ENCODE measurements around the gene PTPN20.

Gene PTPN20

DNA sequence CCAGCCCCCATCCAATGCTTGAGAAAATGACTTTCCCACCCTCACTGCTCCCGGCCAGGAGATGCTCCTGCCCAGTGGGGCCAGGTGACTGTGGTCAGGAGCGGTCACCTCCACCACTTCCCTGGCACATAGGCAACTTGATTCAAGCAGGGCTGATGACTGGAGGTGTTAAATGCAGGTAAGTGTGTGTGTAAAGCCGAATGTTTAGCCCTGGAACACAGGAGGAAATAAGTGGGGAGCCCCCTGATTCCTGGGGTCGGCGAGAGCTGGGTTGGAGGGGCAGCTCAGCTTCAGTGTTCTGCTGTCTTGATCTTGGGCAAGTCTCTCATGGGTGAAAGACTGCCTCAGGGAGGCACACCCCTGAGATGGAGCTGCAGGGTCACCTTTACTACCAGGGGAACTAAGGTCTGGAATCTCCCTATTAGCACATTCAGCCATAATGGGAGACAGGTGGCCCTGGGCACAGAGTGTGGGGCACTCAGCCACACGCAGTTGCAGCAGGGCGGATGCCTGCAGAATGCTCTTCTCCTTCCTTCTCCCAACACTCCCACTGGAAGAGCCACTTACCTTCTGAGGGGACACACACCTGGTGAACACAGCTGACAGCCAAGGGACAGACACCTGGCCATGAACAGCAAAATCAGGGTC lies 124.1 kb downstream of the PTPN20 start:
- no peak for DNase-seq

DNA sequence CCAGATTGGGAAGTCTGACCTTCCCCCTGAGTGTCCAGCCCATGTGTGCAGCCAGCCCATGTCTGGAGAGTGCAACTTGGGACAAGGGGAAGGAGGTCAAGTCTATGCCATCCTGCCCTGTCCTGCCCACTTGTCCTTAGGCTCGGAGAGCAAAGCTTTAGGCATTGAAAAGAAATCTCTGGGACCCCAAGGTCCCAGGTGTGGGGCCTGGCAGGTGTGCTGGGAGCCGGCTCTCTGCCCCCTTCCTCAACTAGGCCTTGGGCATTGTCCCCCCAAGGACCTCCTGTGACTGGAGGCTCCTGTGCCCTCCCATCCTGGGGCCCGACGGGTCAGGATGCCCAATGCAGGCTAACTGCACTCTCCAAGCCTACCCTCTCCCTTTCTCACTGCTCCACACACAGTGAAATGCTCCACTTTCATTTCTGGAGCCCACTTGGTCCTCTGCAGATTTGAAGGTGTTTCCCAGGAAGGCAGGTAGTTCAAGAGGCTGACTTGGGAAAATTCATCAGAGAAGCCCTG lies 124.7 kb downstream of the PTPN20 start:
- DNase-seq = no peak

DNA sequence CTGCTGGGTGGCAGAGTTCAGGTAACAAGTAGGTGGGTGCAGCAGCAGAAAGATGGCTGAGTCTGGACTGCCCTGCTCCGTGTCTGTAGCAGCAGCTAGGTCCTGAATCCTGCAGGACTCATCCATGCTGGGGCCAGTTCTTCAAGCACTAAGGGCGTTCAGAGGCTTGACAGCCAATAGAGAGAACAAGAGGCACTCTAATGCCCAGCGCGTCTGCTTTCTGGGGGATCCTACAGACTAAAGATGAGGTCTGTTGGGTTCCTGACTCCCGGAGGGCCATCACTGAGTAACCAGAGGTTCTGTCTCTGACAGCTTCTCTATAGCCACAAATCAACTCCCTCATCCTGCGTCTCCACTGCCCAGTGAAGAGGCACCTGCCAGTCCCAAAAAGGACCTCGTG lies 125.5 kb downstream of the PTPN20 start:
- DNase-seq = no peak

DNA sequence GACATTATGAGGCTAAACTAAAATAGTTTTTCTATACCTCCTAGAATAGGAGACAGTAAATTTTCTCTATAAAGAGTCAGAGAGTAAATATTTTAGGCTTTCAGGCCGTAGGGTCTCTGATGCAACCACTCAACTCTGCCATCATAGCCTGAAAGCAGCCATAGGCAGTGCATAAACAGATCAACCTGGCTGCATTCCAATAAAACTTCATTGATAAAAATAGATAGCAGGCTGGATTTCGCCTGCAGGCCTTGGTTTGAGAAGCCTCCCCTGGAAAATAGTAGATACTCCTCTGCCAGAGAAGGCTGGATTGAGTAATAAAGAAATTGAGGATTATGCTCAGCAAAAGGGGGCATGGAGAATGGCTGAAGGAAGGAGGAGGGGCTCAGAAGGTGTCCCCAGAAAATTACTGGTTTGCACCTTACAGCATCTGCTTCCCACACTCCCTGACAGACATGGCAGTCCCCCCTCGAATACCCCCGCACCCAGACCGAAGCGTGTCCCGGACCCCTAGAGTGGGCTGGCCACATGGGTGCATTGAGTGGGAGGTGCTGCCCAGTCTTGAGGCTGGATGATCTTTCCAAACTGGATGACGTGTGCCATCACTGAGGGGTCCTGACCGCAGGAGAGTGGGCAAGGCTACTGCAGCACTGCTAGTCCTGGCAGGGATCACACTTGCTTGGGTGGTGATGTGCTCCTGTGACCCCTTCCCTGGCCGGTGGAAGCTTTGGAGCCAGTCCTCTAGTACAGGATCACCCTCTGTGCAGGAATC lies 126.6 kb downstream of the PTPN20 start:
- no peak for DNase-seq

DNA sequence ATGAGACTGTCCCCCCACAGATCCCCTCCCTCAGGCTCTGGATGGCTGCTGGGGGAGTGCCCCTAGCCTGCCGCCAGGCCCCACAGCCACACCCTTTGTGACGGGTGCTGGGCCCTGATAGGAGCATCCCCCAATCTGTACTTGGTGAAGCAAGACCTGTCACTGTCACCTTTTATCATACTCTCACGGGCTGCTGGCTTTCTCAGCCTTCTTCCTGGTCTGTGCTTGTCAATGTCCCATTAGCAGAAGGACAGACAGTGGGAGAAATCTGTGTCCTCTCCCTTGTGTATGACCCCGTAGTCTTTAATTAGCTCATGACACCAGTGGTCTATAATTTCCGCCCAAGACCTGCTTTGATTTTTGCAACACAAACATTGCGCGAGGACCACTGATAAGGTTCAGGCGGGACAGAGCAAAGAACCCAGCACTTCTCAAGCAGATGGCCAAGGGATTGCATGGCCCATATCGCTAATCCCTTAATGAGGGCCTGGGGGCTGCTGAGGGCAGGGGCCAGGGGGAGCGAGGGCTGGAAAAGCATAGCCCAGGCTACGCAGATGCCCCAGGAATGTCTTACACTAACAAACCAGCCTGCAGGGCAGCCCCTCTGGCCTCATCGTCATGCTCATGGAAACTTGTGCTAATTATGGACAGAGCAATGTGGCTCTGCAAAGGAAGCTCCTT lies 127.8 kb downstream of the PTPN20 start:
- DNase-seq = no peak

DNA sequence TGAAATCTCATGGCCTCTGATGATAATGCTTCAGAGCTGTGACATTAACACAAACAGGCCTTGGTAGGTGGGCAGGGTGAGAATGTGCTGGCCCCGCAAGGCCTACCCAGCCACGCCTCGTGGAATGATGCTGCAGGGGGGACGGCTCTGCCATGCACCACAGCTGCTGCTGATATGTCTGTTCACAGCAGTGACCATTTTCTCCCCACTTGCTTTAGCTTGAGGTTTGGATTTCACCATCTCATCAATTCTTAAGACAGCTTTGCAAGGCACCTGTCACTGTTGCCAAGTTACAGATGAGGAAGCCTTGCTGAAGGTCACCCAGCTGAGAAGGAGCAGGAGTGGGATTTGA lies 128.3 kb downstream of the PTPN20 start:
- DNase-seq = no peak

DNA sequence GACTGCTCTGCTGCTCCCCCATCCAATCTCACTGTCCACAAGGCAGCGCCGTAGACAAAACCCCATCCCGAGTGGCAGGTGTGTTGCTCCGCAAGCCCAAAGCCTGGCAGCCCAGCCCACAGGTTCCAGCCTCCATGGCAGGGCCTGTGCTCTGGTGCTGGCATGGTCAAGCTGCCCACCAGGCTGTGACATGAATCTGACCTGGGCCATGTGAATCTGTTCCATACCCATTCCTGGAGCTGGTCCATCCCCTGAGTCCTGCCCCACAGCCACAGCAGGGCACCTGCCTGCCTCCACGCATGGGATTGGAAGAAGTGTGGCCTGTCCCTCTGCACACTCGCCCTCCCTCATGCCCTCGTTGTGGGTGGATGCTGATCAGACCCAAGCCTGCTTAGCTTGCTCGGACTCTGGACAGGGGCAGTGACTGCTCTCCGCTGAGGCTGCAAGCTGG lies 128.8 kb downstream of the PTPN20 start:
- no peak for DNase-seq

DNA sequence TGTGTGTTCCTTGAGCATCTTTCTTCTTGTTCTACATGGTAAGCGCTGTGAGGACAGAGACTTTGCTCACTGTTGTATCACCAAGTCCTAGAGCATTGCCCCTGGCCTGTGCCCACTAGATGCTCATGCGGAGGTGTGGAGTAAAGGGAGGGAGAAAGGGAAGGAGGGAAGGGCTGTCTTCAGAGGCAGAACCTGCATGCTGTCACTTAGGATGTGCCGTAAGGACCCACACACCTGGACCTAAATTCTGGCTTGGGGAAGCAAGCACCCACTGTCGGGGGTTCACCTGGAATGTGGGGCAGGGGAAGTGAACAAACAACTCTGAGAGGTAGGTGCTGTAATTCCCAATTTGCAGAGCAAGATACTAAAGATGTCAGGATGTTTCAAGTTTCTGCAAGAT lies 129.5 kb downstream of the PTPN20 start:
- no peak for DNase-seq

DNA sequence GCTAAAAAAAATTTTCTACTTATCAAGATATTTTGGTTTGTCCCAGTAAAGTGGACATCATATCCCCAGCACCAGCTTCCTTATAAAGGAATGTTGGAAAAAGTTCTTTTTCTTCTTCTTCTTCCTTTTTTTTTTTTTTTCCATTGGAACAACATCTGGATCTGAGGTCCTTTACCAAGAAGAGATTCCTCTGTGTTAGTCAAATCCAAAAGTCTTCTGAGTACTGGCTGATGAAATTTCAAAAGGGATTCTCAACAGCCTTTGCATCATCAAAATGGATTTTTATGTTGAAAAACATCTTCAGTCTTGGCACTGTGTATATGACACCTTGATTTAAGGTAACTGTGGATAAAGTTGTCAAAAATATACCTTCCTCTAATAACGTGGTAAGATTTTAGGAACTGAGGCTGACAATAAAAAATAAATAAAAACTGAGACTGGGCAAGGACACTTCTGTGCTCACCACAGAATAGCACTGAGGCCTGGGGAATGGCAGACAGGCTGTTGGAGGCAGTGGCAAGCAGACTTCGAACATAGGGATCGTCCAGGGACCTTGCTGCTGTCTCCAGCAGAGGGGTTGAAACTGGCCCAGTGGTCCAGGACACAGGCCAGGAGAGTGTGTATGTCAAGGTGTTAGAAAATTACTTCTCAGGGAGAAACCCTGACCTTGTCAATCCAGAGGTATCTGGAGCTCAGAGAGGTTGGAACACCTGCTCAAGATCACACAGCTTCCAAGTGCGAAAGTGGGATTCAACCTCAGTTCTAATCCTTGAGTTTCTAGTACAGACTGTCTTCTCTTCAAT lies 130.4 kb downstream of the PTPN20 start:
- DNase-seq = no peak

DNA sequence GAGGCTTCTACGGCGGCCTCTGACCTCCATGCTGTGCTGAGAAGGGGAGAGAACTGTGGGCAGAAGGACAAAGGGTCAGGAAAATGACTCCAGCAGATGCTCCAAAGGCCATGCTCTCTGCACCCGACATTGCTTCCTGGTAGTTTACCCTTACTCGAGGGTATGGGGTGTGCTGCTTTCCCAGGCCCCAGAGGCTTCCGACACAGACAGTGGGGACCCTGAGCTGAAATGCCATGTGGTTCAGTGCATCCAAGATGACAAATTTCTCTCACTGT lies 130.9 kb downstream of the PTPN20 start:
- no peak for DNase-seq

DNA sequence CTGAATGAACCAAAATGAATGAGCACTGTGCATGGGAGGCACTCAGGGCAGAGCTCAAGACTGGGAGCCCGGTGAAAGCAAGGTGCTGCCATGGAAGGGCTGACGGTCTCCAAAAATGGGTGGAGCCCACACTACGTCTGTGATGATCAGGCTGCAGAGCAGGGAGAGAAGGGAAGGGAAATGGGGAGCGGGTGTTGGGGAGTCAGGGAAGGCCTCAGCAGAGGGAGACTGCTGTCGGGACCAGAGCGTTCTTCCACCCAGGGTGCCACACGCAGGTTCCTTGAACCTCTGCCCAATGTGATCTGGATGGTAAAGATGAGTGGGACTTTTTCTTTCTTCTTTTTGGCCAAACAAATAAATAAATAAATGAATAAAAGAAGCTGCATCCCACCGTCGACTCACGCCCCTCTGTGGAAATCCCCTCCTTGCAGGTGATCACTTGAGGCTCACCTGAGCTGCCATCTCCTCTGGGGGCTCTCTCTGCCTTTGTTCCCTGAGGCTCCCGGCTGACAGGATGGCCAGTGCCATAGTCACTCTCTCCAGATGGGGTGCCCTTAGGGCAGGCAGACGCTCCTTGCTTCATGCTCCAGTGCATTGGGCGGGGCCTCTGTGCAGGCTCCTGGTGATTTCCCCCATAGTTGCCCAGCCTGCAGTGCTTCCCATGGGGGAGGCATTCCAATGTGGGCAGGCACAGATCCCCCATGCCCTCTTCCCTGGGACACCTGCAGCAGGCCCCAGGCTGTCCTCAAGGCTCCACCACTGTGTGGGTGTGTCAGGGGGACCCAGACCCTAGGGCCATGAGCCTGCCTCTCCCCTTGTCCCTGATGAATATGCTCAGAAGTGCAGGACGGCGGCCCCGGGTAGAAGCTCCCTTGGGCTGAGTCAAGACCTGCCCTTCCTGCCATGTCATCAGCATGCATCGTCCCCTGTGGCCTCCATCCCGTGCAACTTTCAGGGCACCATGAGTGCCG lies 131.8 kb downstream of the PTPN20 start:
- no peak for DNase-seq

DNA sequence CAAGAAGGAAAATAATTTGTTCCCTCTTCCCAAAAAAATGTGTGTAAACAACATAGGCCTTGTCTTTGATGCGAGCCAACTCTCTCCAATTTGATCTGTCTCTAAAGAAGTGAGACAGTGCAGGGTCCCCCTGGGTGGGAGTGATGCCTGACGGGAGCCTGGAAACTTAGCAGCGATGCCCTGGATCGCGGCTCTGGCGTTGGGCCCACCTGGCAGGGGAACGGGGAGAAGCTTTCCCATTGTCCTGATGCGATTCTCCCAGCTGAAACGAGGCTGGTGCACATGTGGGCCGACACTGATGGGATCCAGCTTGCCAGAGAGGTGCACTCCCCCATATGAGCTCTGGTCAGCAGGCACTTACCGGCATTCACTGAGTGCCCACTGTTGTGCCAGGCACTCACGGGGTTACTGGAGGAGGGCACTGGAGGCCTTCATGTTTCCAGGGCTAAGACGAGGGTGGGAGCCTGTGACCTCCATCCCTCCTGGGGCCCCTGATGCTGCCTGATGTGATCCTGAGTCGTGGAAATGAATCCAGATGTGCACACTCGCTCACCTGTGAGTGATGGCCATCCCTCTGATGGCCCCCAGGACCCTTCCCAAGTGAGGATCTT lies 132.8 kb downstream of the PTPN20 start:
- no peak for DNase-seq

DNA sequence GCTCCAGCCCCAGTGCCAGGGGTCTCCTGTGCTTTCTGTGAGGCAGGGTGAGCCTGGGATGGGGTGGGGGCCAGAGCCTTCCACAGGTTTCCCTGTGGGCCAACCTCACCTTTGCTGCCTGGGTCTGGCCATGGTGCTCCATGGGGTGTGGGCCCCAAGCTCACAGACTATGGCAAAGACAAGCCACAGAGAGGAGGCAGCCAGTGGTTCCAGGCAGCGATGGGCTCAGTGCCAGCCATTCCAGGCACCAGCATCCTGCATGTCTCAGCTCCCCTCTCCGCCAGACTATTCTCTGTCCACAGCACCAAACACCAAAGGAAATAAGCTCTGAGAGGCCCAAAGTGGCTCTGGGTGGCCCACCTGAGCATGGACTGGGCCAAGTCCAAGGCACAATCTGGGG lies 133.5 kb downstream of the PTPN20 start:
- no peak for DNase-seq

DNA sequence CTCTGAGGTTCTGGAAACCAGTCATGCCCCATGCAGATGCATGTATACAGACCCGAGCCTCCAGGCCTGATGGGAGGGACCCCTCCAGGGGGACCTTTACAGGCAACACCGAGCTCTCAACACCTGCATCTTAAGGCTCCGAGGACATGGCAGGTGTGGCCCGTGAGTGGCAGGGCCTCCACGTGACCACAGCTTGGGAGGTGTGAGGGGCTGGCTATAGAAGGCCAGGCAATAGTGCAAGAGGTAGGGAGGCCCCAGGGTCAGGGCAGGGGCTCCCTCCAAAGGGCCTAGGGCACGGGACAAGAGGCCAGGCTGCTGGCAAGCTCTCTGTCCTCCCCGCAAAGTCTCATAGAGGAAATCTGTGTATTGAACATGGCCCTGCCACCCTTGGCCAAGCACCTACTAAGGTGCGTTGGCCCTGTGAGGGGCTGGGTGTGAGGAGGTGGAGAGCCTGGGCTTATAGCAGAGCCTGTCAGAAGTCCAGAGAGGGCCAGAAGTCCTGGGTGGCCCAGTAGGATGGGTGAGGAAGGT lies 134.2 kb downstream of the PTPN20 start:
- DNase-seq = no peak

DNA sequence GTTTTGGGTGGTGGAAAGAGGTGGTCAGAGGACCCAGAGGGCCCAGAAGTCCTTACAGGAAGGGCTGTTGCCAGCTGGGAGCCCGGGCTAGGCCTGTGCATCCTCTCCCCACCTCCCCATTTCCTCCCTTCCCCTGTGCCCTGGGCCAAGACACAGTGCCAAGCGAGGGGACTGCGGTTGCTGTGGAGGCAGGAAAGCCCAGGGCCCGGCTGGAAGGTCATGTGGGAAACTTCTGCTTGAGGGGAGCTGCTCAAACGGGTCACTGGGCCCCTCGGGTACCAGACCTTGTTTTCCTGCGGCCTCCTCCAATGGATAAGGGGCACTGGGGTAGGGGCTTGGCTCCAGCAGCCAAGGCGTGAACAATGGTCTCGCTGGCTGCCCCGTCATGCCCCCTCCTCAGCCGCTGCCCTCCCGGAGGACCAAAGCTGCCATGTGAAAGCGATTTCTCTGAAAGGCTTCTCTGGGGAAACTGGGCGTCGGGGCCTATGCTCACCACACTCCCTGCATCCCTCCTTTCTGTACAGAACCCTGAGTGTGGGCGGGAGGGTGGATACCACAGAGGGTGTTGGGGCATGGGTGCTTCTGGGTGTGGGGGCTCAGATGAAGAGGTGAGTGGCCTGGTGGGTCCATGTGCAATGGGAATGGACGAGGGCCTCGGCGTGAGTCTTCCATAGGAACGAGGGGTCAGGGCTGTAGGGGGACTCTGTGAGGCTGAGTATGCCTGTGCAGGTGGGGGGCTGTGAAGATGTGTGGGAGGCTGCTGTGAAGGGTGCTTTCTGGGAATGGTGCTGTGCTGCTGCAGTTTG lies 135.3 kb downstream of the PTPN20 start:
- DNase-seq = no peak

DNA sequence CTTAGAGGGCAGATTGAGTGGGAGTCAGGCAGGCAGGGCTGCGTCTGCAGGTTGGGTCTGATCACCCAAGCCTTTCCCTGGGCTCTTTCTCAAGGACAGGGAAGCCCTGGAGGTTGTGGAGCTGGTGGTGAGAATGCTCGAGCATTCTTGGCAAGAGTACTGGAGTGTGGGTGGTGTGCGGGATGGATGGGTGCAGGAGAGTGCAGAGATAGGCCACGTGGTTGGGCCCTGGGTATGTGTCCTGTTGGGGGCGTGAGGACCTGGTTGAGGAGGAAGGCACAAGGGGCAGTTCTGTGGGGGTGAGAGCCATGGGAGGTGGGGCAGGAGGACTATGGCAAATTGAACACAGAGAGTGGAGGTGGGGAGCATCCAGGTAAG lies 135.9 kb downstream of the PTPN20 start:
- DNase-seq = no peak

DNA sequence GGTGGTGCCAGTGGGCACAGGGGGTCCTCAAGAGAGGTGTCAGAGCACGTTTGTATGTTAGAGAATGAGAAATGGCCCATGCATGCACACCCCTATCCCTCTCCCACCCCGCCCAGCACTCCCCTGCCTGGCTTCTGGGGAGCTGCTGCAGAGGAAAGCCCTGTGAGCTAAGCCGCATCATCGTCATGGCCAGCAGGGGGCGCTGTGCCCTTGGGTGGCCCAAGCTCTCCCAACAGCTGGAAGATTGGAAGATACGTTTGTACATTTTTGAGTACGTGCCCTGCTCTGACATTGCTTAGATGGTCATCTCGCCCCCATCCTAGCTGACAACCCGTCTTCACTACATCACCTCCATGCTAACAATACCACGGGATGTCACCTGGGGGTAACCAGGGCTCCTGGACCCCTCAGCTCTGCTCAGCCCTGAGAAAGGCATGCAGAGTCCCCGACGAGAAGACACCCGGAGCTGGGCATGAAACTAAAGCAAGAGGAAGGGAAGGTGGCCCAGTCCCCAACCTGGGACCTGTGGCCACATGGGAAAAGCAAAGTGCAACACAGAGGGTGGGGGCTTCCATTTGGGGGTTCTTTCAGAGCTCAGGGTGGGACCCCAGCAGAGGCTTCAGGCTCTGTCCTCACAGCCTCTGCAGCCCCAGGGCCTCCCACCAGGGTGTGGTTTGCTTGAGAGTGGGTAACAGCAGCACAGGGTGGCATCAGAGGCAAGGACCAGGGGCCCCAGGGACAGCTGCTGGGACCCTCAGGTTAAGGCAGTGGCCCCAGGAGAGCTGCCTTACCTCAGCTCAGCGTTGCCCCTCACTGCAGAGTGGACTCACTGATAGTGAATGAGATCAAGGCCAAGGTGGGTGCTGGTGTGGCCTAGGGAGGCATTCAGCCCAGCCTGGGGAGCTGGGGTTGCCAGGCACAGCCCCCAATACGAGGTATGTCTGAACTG lies 136.6 kb downstream of the PTPN20 start:
- DNase-seq = peak; percentile 32

DNA sequence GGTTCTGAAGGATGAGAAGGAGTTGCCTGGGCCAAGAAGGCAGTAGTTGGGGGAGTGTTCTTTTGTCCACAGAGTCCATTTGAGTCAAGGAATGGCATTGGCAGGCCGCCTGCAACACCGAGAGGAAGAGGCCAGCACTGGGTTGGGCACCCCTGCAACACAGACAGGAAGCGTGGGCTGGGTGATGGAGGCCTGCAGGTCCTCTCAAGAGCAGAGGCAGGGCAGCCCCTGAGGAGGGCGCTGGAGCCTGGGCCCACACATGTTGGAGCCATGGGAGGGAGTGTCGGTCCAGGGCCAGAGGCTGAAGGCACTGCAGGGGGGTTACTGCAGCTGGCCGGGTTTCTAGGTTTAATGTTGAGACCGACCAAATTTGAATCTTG lies 137.3 kb downstream of the PTPN20 start:
- DNase-seq = no peak

DNA sequence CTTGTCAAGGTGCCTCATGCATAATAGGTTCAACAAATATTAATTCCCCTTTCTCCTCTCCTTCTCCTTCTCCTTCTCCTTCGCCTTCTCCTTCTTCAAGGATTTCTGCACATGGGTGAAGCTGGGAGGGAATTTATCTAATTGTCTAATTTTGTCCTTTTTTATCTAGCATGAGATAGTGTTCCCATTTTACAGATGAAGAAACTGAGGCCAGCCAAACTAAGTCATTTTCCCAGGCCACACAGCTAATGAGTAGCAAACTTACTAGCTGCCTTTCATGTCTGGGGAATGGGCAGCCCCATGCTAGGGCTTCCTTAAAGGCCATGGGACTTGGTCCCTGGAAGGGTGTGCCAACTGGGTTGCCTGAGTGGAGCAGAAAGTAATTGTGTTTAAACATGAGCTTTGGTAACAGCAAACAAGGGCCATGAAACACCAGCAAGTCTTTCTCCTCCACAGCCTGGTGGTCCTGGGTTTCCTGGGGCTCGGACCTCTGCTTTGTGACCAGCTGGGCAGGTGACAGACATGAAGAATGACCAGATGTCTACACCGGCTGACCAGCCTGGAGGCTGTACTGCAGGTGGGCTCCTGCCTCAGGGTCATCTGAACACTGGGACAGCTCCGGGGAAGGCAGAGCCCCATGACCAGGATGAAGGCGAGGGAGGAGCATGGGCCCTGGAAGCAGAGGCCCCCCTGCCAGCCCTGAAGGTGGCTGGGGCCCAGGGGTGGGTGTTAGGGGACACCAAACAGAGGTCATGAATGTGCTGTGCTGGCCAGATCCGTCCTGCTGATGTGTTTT lies 138.0 kb downstream of the PTPN20 start:
- DNase-seq = no peak
